Neural cell (in vitro differentiated cells): ENCODE data around the gene PLVAP. TPM values are rescaled to one million over a fixed set of nuclear protein-coding genes. Genes with fewer than 3 reads are reported as not detected.

Experiments
- H2AFZ ChIP-seq: fragments of 200-600, 300-800 bp; sonication (generic), shearing (Covaris generic); 2 replicates; pipeline ENCODE4 v1.6.0; 2014; ENCODE audit warnings: low read depth, mild to moderate bottlenecking, antibody characterized with exemption, low read length, moderate library complexity
- H3F3A ChIP-seq: fragments of 200-600 bp; shearing (Covaris generic); 2 replicates; pipeline ENCODE4 v1.6.1; 2016; ENCODE audit warnings: mild to moderate bottlenecking, moderate library complexity, mixed read lengths, antibody characterized with exemption, low read length; ENCODE audit not compliant: insufficient read depth, poor library complexity, severe bottlenecking
- H3K27ac ChIP-seq: fragments of 200-600, 300-800 bp; sonication (generic), shearing (Covaris generic); 2 replicates; pipeline ENCODE4 v1.5.1; 2014; ENCODE audit warnings: mild to moderate bottlenecking, low read length, moderate library complexity
- H3K27me3 ChIP-seq: fragments of 300-800, 200-600 bp; sonication (generic), shearing (Covaris generic); 2 replicates; pipeline ENCODE4 v1.6.0; 2014; ENCODE audit warnings: mild to moderate bottlenecking, low read depth, low read length, moderate library complexity; ENCODE audit not compliant: insufficient read depth
- H3K36me3 ChIP-seq: fragments of 300-800, 200-600 bp; sonication (generic), shearing (Covaris generic); 2 replicates; pipeline ENCODE4 v1.5.1; 2014; ENCODE audit warnings: mild to moderate bottlenecking, antibody characterized with exemption, low read length, moderate library complexity; ENCODE audit not compliant: insufficient read depth
- H3K4me2 ChIP-seq: fragments of 300-800, 200-600 bp; sonication (generic), shearing (Covaris generic); 2 replicates; pipeline ENCODE4 v1.6.0; 2014; ENCODE audit warnings: mild to moderate bottlenecking, low read length
- H3K4me3 ChIP-seq: fragments of 300-800, 200-600 bp; sonication (generic), shearing (Covaris generic); 2 replicates; pipeline ENCODE4 v1.5.1; 2014; ENCODE audit warnings: mild to moderate bottlenecking, low read length, moderate library complexity
- H3K79me2 ChIP-seq: fragments of 200-600 bp; shearing (Covaris generic); replicated peaks from 2 replicates; pipeline ENCODE4 v1.6.0; 2014; ENCODE audit warnings: mild to moderate bottlenecking, low read length, moderate library complexity; ENCODE audit not compliant: insufficient read depth
- H3K9ac ChIP-seq: fragments of 300-800, 200-600 bp; sonication (generic), shearing (Covaris generic); 2 replicates; pipeline ENCODE4 v1.6.1; 2016; ENCODE audit warnings: mild to moderate bottlenecking, low read length, mixed read lengths
- H3K9me2 ChIP-seq: fragments of 200-600 bp; shearing (Covaris generic); 2 replicates; pipeline ENCODE4 v1.6.1; 2016; ENCODE audit warnings: mild to moderate bottlenecking, low read length, mixed read lengths; ENCODE audit not compliant: insufficient read depth
- H3K9me3 ChIP-seq: fragments of 200-600, 300-800 bp; sonication (generic), shearing (Covaris generic); 2 replicates; pipeline ENCODE4 v1.6.1; 2016; ENCODE audit warnings: mild to moderate bottlenecking, mixed run types, low read length, moderate library complexity, mixed read lengths
- H4K20me1 ChIP-seq: fragments of 200-600 bp; shearing (Covaris generic); 2 replicates; pipeline ENCODE4 v1.6.1; 2016; ENCODE audit warnings: mild to moderate bottlenecking, mixed run types; ENCODE audit not compliant: insufficient read depth
- CTCF ChIP-seq: fragments of 450-650 bp; IDR thresholded peaks from 2 replicates; pipeline ENCODE4 v1.5.1; 2014; ENCODE audit warnings: antibody characterized with exemption, mild to moderate bottlenecking, moderate library complexity; ENCODE audit not compliant: poor library complexity, severe bottlenecking
- EP300 ChIP-seq: fragments of 450-650 bp; conservative IDR thresholded peaks from 2 replicates; pipeline ENCODE4 v1.6.1; 2014; ENCODE audit warnings: antibody characterized with exemption, mild to moderate bottlenecking, moderate library complexity; ENCODE audit not compliant: poor library complexity, severe bottlenecking
- EZH2 ChIP-seq: fragments of 200-600, 300-800 bp; shearing (Covaris generic), sonication (generic); IDR thresholded peaks from 2 replicates; pipeline ENCODE4 v1.6.1; 2014; ENCODE audit warnings: antibody characterized with exemption, low read length, borderline replicate concordance, mild to moderate bottlenecking; ENCODE audit not compliant: insufficient read depth, poor library complexity, severe bottlenecking
- MXI1 ChIP-seq: fragments of 450-650 bp; conservative IDR thresholded peaks from 2 replicates; pipeline ENCODE4 v1.6.1; 2014; ENCODE audit warnings: antibody characterized with exemption, mild to moderate bottlenecking; ENCODE audit not compliant: poor library complexity, severe bottlenecking
- POLR2AphosphoS5 ChIP-seq: IDR thresholded peaks from 2 replicates; pipeline ENCODE4 v1.6.1; 2012
- RAD21 ChIP-seq: fragments of 450-650 bp; conservative IDR thresholded peaks from 2 replicates; pipeline ENCODE4 v1.6.1; 2014; ENCODE audit warnings: antibody characterized with exemption, mild to moderate bottlenecking, moderate library complexity
- REST ChIP-seq: IDR thresholded peaks from 2 replicates; pipeline ENCODE4 v1.6.1; 2012; ENCODE audit warnings: borderline replicate concordance
- SMC3 ChIP-seq: fragments of 450-650 bp; conservative IDR thresholded peaks from 2 replicates; pipeline ENCODE4 v1.6.1; 2014; ENCODE audit warnings: antibody characterized with exemption, mild to moderate bottlenecking, moderate library complexity; ENCODE audit not compliant: poor library complexity
- TAF1 ChIP-seq: IDR thresholded peaks from 2 replicates; pipeline ENCODE4 v1.6.1; 2012; ENCODE audit warnings: low read depth
- polyA plus RNA-seq: library from polyadenylated mRNA; depleted of rRNA; stranded (reverse); fragments of >200 nt; gene quantifications from 2 replicates; pipeline ENCODE4 v1.2.3, GENCODE V29; 2014

PLVAP gene
- polyA plus RNA-seq, 1 donor from 2014 or later: not detected

GRCh38 chr19:17419154-17419620 is 42.0 kb upstream of the PLVAP start:
- no peak for TF ChIP-seq EZH2
- no peak for TF ChIP-seq CTCF
- TF ChIP-seq REST: no peak
- TF ChIP-seq TAF1: no peak
- no peak for TF ChIP-seq POLR2AphosphoS5
- TF ChIP-seq MXI1: no peak
- no peak for TF ChIP-seq SMC3
- no peak for TF ChIP-seq RAD21
- no peak for TF ChIP-seq EP300
- H2AFZ ChIP-seq: peak overlapping the region; percentile 78

GRCh38 chr19:17418710-17419109 is 41.6 kb upstream of the PLVAP start:
- TF ChIP-seq EP300 (no peak), REST (no peak), POLR2AphosphoS5 (no peak), RAD21 (no peak)
- H3K27me3 ChIP-seq: no peaks in the 10 kb centered on the region
- no peaks in the 10 kb centered on the region for H3K9me2 ChIP-seq
- peaks cover 3% of the 10 kb centered on the region for H3F3A ChIP-seq
- H3K9me3 ChIP-seq: no peaks in the 10 kb centered on the region
- H3K9ac ChIP-seq: no peak overlapping the region
- no peaks in the 10 kb centered on the region for H3K79me2 ChIP-seq
- no peak overlapping the region for H3K27ac ChIP-seq
- peak overlapping the region; percentile 27 for H3K4me2 ChIP-seq
- no peaks in the 10 kb centered on the region for H3K36me3 ChIP-seq
- H3K4me3 ChIP-seq: peak overlapping the region; percentile 92
- no peaks in the 10 kb centered on the region for H4K20me1 ChIP-seq
- H2AFZ ChIP-seq: no peak overlapping the region

More at GRCh38 chr19:17419154-17419620, 42.0 kb upstream of the PLVAP start:
- peak overlapping the region; percentile 27 for H3K4me2 ChIP-seq
- peak overlapping the region; percentile 78 for H3K27ac ChIP-seq
- no peaks in the 10 kb centered on the region for H4K20me1 ChIP-seq
- H3K9me2 ChIP-seq: no peaks in the 10 kb centered on the region
- peak overlapping the region; percentile 92 for H3K4me3 ChIP-seq
- peak overlapping the region; percentile 56 for H3K9ac ChIP-seq
- peaks cover 3% of the 10 kb centered on the region for H3F3A ChIP-seq
- no peaks in the 10 kb centered on the region for H3K27me3 ChIP-seq
- H3K36me3 ChIP-seq: no peaks in the 10 kb centered on the region
- no peaks in the 10 kb centered on the region for H3K79me2 ChIP-seq
- H3K9me3 ChIP-seq: no peaks in the 10 kb centered on the region
